HG03469 (cell line): Measurements from ENCODE around the gene CYP26B1.

Source experiments
- ATAC-seq: cut with Tn5 transposase; IDR thresholded peaks from one replicate; pipeline ENCODE4 v1.9.1; 2021; ENCODE audit warnings: mild to moderate bottlenecking, moderate library complexity, moderate number of reproducible peaks; ENCODE audit not compliant: unreplicated experiment

CYP26B1 gene

DNA sequence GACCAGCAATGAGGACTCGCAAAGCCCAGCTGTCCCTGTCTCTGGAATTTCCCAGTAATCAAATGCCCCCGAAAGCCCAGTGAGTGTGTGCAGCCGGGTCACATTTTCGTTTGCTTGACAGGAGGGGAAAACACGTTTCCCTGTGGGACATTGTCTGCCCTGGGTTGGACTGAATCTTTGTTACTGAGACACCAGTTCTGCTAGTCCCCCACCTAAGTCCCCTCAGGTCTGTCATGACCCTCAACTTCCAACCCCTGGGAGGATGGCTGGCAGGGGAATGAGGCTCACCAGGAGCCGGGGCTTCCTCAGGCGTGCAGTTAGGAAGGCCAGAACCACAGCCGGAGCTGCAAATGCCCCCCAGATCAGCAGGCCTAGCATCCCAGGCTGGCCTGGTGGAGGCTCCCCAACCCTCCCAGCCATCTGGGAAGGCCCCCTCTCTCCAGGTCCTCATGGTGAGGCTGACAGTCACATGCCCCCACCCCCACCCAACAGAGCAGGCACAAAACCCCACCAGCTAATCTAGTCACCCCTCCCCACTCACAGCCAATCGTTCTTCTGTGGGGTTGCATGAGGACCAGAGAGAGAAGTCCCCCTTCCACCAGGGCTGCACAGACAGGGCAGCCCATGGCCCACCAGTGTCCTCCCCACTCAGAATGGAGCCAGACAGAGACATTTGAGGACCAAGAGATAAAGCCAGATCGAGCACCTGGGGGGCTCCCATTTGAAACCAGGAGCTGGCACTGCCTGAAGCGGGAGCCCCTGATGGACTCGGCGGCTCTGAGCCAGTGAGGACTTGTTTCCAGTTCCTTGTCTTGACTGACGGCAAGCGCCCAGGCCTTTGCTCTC is 33.6 kb downstream of the CYP26B1 start:
- ATAC-seq: no peak

DNA sequence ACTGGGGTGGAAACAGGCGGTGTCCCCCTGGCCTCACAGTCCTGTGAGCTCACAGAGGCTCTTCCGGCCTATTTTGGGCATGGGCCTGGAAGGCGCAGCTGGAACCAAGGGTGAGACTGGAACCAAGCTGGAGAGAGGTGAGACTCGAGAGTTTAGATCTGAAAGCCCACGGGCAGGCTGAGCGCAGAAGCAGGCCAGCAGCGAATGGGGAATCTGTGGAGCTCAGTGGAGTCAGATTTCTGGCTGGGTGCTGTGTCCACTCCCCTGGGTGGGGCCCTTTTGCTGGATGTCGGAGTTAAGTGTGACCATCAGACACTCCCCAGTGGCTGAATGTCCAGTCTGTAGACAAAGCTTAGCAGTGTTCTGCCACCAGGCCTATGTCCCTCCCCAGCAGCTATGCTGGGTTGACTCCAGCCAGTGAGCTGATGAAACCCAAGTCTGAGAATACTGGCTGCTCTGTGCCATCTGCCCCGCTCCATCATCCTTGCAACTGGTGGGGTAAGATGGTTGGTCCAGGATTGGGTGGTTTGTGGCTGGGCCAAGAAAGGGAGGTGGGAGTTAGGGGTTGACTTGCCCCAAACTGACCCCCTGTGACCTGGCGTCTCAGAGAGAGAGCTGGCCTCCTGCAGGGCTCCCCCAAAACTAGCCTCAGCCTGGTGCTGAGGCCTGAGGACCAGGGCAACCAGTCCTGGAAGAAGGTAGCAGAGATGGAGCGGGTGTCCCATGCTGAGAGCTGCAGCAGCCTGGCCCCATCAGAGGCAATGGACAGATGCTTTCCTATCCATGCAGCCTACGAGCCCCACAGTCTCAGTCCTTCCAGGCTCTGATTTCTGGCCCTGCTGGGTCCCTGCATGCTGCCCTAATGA is 34.4 kb downstream of the CYP26B1 start:
- ATAC-seq: no peak

DNA sequence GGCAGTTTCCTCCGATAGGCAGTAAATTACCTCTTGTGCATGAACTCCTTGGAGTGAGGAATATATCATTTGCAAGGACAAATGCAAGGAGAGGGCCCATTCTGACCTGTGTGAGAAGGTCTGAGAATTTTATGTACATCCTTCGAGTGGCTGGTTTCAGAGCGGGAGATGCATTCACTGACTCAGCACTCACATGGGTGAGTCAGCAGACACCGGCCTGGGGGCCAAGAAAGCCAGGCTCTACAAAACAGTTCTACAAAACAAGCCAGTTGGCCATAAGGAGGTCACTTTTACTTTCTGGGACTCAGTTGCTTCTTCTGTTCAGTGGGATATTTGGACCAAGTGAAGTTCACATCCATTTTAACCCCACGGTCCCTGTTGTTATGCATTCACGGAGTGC is 35.3 kb downstream of the CYP26B1 start:
- ATAC-seq: no peak

- no peak for ATAC-seq
Measured at GRCh38 chr2:72111061-72111460, 36.6 kb downstream of the CYP26B1 start.

- ATAC-seq: no peak
Measured at GRCh38 chr2:72109904-72110303, 37.8 kb downstream of the CYP26B1 start.

DNA sequence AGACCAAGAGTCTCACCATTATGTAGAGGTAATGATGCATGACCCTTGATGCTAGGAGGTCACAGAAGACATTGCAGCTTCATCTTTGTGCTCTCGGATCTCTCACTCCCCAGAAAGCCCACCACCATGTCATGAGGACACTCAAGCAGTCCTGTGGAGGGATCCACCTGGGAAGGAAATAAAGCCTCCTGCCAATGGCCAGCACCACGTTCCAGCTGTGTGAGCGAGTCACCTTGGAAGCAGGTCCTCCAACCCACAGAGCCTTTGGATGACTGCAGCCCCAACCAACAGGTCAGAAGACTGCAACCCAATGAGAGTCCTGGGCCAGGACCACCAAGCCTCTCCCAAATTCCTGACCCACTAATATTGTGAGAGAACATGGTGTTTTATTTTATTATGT is 38.4 kb downstream of the CYP26B1 start:
- no peak for ATAC-seq

GRCh38 chr2:72108121-72108520 is 39.5 kb downstream of the CYP26B1 start:
- ATAC-seq: no peak

DNA sequence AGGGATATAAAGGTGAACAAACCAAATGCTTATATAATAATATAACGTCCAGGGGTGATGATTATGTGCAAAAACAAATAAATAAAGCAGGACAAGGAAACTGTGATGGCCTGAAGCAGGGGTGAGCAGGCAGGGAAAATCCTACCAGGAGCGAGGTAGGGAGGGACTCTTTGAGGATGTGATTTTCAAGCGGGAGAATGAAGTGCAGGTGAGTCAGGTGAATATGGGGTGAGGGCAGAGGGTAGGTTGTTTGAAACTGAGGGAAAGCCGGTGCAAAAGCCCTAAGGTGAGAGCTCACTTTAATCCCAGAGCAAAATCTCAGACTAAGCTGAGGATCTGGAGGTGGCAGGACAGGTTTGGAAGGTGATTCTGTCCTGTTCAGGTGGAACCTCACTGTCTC is 40.7 kb downstream of the CYP26B1 start:
- no peak for ATAC-seq

DNA sequence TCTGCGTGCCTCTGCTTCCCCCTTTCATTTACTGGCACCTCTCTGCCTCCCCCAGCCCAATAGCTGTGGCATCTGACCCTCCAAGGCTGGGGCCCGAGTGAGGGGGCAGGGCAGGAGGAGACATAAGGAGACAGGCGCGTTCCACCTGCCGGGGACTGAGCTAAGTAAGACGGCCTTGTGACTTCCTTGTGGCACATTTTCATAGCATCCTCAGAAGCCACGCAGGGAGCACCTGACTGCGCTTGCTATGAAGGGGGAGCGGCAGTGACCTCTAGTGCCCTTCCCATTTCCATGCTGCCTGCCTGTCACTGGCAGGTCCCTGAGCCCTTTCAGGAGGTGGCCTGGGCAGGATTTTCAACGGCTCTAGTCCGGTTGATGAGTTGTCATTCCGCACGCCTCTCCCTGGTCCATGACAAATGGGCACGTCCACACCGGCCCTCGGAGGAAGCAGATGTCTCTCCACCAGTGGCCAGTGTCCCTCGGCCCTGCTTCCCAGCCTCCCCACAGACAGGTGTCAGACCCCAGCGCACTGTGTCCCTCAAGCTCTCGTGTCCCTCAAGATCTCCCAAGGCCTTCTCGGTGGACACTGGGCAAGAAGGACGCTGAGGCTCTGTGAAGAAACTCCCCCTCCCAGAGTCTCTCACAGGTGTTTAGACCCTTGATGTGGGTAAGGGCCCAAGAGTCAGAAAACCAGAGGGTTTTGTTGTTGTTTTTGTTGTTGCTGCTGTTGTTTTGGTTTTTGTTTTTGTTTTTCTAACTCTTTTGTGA is 42.7 kb downstream of the CYP26B1 start:
- no peak for ATAC-seq

DNA sequence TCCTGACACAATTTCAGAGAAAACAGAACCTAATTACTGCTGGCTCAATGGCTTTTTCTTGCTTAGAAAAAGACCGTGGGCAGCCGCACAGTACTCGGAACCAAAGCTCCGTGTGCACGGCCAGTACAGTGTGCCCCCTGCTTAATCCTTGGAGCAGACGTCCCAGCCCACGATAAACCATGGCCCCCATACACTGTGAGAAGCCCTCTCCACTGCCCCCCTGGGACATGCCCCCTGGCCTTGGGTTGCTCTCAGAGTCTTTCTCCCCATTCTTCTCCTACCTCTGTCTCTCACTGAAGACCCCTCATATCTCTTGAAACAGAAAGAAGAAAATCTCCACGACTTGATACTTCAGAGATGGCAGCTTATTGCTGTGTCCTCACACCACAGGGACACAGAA is 44.0 kb downstream of the CYP26B1 start:
- no peak for ATAC-seq

DNA sequence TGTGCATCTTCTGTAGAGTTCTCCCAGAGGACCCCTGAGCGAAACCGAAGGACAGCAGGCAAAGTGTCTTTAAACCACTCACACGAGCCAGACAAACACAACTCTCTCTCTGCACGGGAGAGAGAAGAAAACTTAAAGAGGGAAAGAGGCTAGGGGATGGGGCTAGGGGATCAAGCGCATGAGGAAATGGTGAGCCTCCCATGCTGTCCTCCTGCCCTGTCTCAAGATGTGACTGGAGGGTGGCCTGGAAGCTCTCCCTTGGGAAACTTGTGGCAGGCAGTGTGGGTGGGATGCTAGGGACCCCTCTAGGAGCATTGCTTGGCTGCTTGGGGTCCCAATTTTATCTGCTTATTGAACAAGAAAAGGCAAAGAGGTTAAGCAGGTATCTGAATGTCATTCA is 44.5 kb downstream of the CYP26B1 start:
- ATAC-seq: no peak

- no peak for ATAC-seq
Measured at GRCh38 chr2:72098935-72099334, 48.7 kb downstream of the CYP26B1 start.

DNA sequence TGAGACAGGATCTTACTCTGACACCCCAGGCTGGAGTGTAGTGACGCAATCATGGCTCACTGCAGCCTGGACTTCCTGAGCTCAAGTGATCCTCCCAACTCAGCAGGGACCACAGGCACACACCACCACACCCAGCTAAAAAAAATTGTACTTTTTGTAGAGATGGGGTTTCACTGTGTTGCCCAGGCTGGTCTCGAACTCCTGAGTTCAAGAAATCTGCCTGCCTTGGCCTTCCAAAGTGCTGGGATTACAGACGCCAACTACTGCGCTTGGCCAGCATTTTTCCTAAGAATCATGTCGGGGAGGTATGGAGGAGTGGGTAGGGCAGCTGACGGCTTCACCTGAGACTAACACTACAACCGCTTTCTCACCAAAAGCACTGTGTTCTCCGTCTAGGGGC is 50.4 kb downstream of the CYP26B1 start:
- no peak for ATAC-seq

GRCh38 chr2:72096181-72096580 is 51.5 kb downstream of the CYP26B1 start:
- no peak for ATAC-seq

DNA sequence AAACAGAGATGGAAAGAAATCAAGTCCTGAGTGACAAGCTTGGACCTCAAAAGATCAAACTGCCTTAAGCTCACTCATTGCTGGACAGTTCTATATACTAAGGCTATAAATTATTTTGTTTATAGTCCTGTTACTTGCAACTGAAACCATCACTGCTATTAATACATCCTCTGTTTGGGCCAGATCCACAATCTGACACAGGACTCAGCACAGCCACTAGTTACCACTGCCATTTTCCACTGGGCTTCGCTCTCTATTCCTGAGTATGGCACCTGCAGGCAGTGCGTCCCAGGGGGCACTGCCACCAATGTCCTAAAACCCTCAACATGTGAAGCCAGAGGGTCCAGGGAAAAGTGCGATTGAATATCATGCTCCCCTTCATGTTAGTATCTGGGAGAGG is 52.3 kb downstream of the CYP26B1 start:
- ATAC-seq: no peak

DNA sequence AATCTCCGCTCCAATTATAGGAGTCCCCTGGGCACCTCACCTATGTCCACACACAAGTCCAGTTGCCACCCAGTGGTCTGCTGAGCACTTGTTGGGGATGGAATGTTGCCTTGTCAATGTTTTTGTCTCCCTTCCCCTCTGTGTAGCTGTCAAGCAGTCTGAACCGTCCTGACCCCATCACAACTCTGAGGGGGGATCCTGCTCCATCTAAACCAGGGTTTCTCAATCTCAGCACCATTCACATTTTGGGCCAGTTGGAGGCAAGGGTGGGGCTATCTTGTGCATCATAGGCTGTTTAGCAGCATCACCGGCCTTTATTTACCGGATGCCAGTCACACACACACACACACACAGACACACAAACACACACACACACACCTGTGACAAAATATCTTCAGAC is 53.0 kb downstream of the CYP26B1 start:
- no peak for ATAC-seq

DNA sequence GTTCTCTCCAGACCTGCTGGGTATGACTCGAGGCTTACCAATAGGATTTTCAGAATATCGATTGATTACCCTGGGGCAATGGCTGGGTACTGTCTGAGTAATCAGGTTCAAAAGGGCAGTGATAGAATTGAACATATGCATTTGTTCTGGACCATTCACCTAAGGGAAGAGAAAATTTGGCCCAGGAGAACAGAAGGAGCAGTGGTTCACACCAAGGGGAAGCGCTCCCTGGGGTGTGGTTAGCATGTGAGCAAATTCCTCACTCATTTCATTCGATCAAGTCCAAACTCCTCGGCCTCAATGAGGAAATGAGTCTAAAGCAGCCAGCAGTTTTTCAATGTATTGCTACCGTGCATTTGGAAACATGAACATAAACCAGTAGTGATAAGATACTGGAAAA is 55.6 kb downstream of the CYP26B1 start:
- no peak for ATAC-seq

- ATAC-seq: no peak
Measured at GRCh38 chr2:72090781-72091482, 56.7 kb downstream of the CYP26B1 start.

- ATAC-seq: no peak
Measured at GRCh38 chr2:72090271-72090720, 57.4 kb downstream of the CYP26B1 start.

- ATAC-seq: no peak
Measured at GRCh38 chr2:72089537-72089936, 58.1 kb downstream of the CYP26B1 start.

DNA sequence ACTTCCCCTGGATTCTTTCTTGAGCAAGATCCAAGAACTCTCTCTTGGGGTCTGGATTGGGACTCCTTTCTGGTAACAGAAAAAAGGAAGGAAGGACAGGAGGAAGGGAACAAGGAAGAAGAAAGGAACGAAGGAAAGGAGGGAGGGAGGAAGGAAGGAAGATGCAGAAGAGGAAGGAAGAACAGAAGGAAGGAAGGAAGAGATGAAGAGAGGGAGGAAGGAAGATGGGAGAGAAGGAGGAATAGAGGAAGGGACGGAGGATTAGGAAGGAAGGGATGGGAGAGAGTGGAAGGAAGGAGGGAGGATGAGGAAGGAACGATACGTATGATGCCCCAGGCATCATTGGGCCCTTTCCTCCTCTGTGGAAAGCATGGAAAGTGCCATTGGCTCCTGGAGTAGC is 58.6 kb downstream of the CYP26B1 start:
- no peak for ATAC-seq
